ENCODE results near the gene PAN2. TPM values are rescaled to one million over a fixed set of nuclear protein-coding genes. Genes with fewer than 3 reads are reported as not detected.

The PAN2 gene
- total and polyA plus RNA-seq, 2 donors (not counting 3 experiments of a cell fraction or from before 2014, with no cell fraction given), result 21.5 to 21.9 TPM

DNA sequence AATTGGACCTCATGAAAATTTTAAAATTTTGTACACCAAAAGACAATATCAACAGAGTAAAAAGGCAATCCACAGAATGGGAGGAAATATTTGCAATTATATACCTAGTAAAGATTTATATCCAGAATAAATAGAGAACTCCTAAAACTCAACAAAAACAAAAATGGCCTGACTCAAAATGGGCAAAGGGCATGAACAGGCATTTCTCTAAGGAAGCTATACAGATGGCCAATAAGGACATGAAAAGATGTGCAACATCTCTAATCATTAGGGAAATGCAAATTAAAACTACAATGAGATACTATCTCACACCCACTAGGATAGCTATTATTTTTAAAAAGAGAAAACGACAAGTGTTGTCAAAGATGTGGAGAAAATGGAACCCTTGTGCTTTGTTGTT lies 39.7 kb upstream of the PAN2 start:
- POLR2A ChIA-PET, result no interaction called here
- FAIRE-seq, result no peak

DNA sequence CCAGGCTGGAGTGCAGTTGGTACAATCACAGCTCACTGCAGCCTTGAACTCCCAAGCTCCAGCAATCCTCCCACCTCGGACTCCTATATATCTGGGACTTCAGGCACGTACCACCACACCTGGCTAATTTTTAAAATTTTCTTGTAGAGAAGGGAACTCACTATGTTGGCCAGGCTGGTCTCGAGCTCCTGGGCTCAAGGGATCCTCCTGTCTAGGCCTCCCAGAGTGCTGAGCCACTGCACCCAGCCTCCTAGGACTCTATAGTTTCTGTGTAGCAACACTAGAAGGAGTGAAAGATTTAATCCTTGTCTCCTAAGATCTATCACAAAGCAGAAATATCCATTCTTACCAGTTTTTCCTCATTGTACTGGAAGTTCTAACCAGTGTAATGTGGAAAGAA lies 33.1 kb upstream of the PAN2 start:
- H3K27me3 ChIP-seq (ENCODE audit: control insufficient read depth in 2 of 2, insufficient read depth in 2 of 2, low read length in 2 of 2), result no peaks in the 10 kb centered on the region
- H3K79me2 ChIP-seq (ENCODE audit: control insufficient read depth, insufficient read depth, low read length), result no peaks in the 10 kb centered on the region
- no peaks in the 10 kb centered on the region for H3K4me1 ChIP-seq (ENCODE audit: control insufficient read depth, extremely low read depth, insufficient read depth, low read length)
- H3K27ac ChIP-seq (ENCODE audit: insufficient read depth, low read depth, low read length), result no peak overlapping the region
- no peaks in the 10 kb centered on the region for H3K9me3 ChIP-seq (replicated peaks; ENCODE audit: control insufficient read depth, insufficient read depth, low read length)
- no peak overlapping the region for H3K4me3 ChIP-seq (replicated peaks in 1 of 3; ENCODE audit: insufficient read depth in 1 of 3, low read depth in 1 of 3, low read length in 3 of 3)
- ChIA-PET POLR2A (no interaction called here), CTCF (interaction anchor here (2.0 kb wide), 1 partner anchor 16 kb away, joined by 4 read pairs; no protein-coding TSS in a partner anchor)
- intact Hi-C loops (cut with micrococcal nuclease), result no loop called here
- TF ChIP-seq POLR2AphosphoS5 (IDR thresholded peaks at IDR 0.05; ENCODE audit: insufficient read depth, low read depth, low read length) (no peak), JUN (IDR thresholded peaks at IDR 0.05; ENCODE audit: borderline replicate concordance, insufficient read depth, insufficient read length, low read depth) (no peak), POLR2A (IDR thresholded peaks at IDR 0.05; ENCODE audit: low read depth, low read length) (no peak), GATA2 (IDR thresholded peaks at IDR 0.05; ENCODE audit: insufficient read depth, insufficient read length, low read depth, low read length) (no peak), FOS (IDR thresholded peaks at IDR 0.05; ENCODE audit: borderline replicate concordance, insufficient read depth, low read length) (no peak), MYC (IDR thresholded peaks at IDR 0.05; ENCODE audit: low read depth, low read length) (no peak), EZH2 (IDR thresholded peaks at IDR 0.05; ENCODE audit: borderline replicate concordance, low read depth, low read length, severe bottlenecking) (no peak)
- TF ChIP-seq, protein P1, sequence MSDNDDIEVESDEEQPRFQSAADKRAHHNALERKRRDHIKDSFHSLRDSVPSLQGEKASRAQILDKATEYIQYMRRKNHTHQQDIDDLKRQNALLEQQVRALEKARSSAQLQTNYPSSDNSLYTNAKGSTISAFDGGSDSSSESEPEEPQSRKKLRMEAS (IDR thresholded peaks at IDR 0.05; ENCODE audit: insufficient read depth, insufficient read length), result no peak
- H3K36me3 ChIP-seq (ENCODE audit: control insufficient read depth in 2 of 2, extremely low read depth in 1 of 2, insufficient read depth in 2 of 2, low read length in 2 of 2), result no peaks in the 10 kb centered on the region
- no peak for FAIRE-seq
- no peak overlapping the region for H3K4me2 ChIP-seq (ENCODE audit: insufficient read depth, low read length)
- no peak overlapping the region for H3K9ac ChIP-seq (replicated peaks; ENCODE audit: extremely low read depth, insufficient read depth, low read length)
- no peaks in the 10 kb centered on the region for H4K20me1 ChIP-seq (replicated peaks; ENCODE audit: control insufficient read depth, extremely low read depth, insufficient read depth, low read length)
- dilution Hi-C loops (cut with MboI; ENCODE audit: extremely low pct_ligation_motif_present, low sequenced_read_pairs), result no loop called here
- H3K9me1 ChIP-seq (replicated peaks; ENCODE audit: control insufficient read depth, extremely low read depth, insufficient read depth, low read length), result no peaks in the 10 kb centered on the region
- DNase-seq (ENCODE audit: low read depth, low spot score), result no peak
- no TSS peak for BruUV-seq (replicated peaks)
- H2AFZ ChIP-seq (ENCODE audit: low read depth, low read length), result no peak overlapping the region

More for the DNA sequence above, 39.7 kb upstream of the PAN2 start:
- no peak for TF ChIP-seq JUN (IDR thresholded peaks at IDR 0.05; ENCODE audit: borderline replicate concordance, insufficient read depth, insufficient read length, low read depth)
- no peak for TF ChIP-seq FOS (IDR thresholded peaks at IDR 0.05; ENCODE audit: borderline replicate concordance, insufficient read depth, low read length)
- TF ChIP-seq POLR2A (IDR thresholded peaks at IDR 0.05; ENCODE audit: low read depth, low read length), result no peak
- TF ChIP-seq EZH2 (IDR thresholded peaks at IDR 0.05; ENCODE audit: borderline replicate concordance, low read depth, low read length, severe bottlenecking), result no peak
- Histone ChIP-seq H2AFZ (ENCODE audit: low read depth, low read length) (no peak overlapping the region), H3K36me3 (ENCODE audit: control insufficient read depth in 2 of 2, extremely low read depth in 1 of 2, insufficient read depth in 2 of 2, low read length in 2 of 2) (no peaks in the 10 kb centered on the region), H3K9me3 (replicated peaks; ENCODE audit: control insufficient read depth, insufficient read depth, low read length) (no peaks in the 10 kb centered on the region), H3K4me3 (replicated peaks in 1 of 3; ENCODE audit: insufficient read depth in 1 of 3, low read depth in 1 of 3, low read length in 3 of 3) (no peak overlapping the region), H3K9ac (replicated peaks; ENCODE audit: extremely low read depth, insufficient read depth, low read length) (no peak overlapping the region), H3K27me3 (ENCODE audit: control insufficient read depth in 2 of 2, insufficient read depth in 2 of 2, low read length in 2 of 2) (no peaks in the 10 kb centered on the region), H3K27ac (ENCODE audit: insufficient read depth, low read depth, low read length) (no peak overlapping the region), H3K4me2 (ENCODE audit: insufficient read depth, low read length) (no peak overlapping the region), H3K4me1 (ENCODE audit: control insufficient read depth, extremely low read depth, insufficient read depth, low read length) (peaks cover 13% of the 10 kb centered on the region), H4K20me1 (replicated peaks; ENCODE audit: control insufficient read depth, extremely low read depth, insufficient read depth, low read length) (no peaks in the 10 kb centered on the region), H3K9me1 (replicated peaks; ENCODE audit: control insufficient read depth, extremely low read depth, insufficient read depth, low read length) (no peaks in the 10 kb centered on the region), H3K79me2 (ENCODE audit: control insufficient read depth, insufficient read depth, low read length) (no peaks in the 10 kb centered on the region)
- DNase-seq (ENCODE audit: low read depth, low spot score), result no peak
- dilution Hi-C loops (cut with MboI; ENCODE audit: extremely low pct_ligation_motif_present, low sequenced_read_pairs), result no loop called here
- CTCF ChIA-PET, result interaction anchor here (0.7 kb wide), 1 partner anchor 91 kb away, joined by 3 read pairs; no protein-coding TSS in a partner anchor
- BruUV-seq (replicated peaks), result no TSS peak
- intact Hi-C loops (cut with micrococcal nuclease), result no loop called here
